GM18507 (cell line): ENCODE measurements around the gene CTAGE15.
"Not testable (repeated sequence)": the region's sequence is repeated elsewhere in the genome, so short reads cannot be mapped to it uniquely, and the experiment has no call there.

ENCODE experiments used
- DNase-seq: peaks from one replicate; pipeline ENCODE4 v3.0.0; 2011; ENCODE audit warnings: low read depth; ENCODE audit not compliant: insufficient read length; ENCODE audit errors: extremely low spot score
- FAIRE-seq: peaks from 2 replicates; lab custom pipeline; 2011; peaks lifted over from hg19 to GRCh38; lab: Jason Lieb, UNC

CTAGE15 gene

DNA sequence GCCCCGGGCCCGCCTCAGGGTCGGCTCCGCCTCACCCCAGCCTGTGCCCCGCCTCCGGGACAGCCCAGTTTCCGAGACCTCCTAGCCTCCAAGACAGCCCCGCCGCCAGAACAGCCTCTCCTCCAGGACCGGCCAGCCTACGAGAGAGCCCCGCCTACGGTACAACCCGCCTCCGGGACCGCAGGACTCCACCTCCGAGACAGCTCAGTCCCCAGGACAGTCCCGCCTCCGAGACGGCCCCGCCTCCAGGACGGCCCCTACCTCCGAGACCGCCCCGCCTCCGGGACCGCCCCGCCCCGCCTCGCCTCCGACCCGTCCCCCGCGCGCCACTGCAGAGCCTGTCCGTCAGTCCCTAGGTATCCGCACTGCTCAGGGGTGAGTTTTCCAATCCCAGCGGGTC is 49.0 kb downstream of the CTAGE15 start, which contains the start of gene TCAF2:
Gene TCAF2 (plus strand): TSS at position 329 of the 400 bp plus-strand sequence.
- peak; percentile 81 for FAIRE-seq
- not testable (repeated sequence) for DNase-seq

DNA sequence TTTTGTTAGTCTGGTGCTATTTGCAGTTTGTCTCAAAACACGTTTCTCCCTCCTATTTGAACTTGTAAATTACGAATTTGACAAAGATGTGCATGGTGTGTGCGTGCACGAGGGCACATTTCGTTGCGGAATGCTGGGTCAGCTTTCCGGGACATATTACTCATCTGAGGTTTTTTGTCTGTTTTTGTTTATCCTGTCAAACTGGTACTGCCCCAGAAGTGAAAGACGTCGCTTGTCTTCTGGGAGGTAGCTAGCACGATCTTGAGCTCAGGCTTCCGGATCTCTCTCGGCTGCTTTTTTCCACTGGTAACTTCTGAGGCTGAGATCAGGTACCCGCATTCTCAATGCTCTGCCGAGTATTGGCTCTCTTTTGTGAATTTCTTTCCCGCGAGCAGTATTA is 49.6 kb downstream of the CTAGE15 start:
- DNase-seq: not testable (repeated sequence)
- peak; percentile 61 for FAIRE-seq

DNA sequence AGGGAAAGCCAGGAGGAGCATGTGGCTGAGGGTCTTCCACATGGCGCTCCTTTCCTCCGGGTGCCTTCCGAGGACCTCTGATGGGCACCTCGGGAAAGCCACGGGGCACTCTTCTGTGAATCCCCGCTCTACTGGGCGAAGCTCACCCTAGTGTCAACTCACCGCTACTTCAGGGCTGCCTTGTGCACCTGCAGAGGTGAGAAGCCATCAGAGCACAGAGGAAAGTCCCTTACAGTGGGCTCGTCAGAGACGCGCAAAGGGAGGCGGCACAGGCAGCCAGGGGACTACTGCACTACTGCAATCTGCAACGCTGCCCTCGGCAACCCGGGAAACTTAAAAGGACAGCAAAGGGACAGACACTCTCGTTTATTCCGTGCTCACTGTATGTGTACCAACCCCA is 50.5 kb downstream of the CTAGE15 start:
- not testable (repeated sequence) for FAIRE-seq

More for the DNA sequence above, 50.5 kb downstream of the CTAGE15 start:
- DNase-seq: not testable (repeated sequence)
